Sigmoid colon (tissue), 7 donors: Measurements from ENCODE around the gene SPOCK1. TPM values are rescaled to one million over a fixed set of nuclear protein-coding genes. Genes with fewer than 3 reads are reported as not detected.

Source experiments
- DNase-seq: peaks from one replicate; pipeline ENCODE4 v3.0.0-alpha.2; 2019
- H3K27ac ChIP-seq, 4 donors: fragments of 200-600 bp; sonication (generic); one replicate each; pipeline ENCODE4 v1.5.1; 2016 to 2019; ENCODE audit warnings: mild to moderate bottlenecking in 1 of 4
- H3K27me3 ChIP-seq, 3 donors: fragments of 200-600 bp; sonication (generic); one replicate each; pipeline ENCODE4 v1.5.1; 2019; ENCODE audit warnings: mild to moderate bottlenecking in 1 of 3
- H3K36me3 ChIP-seq, 4 donors: fragments of 200-600 bp; sonication (generic); one replicate each; pipeline ENCODE4 v1.5.1; 2016 to 2019
- H3K4me1 ChIP-seq, 4 donors: fragments of 200-600 bp; sonication (generic); one replicate each; pipeline ENCODE4 v1.5.1; 2017 to 2019
- H3K4me3 ChIP-seq, 4 donors: fragments of 200-600 bp; sonication (generic); one replicate each; pipeline ENCODE4 v1.5.1; 2017 to 2019; ENCODE audit warnings: mild to moderate bottlenecking in 2 of 4, moderate library complexity in 1 of 4
- H3K9me3 ChIP-seq, 4 donors: fragments of 200-600 bp in 3 of 4; sonication (generic) in 3 of 4; one replicate each; pipeline versions ENCODE4 v1.5.1 to v1.6.1; 2013 to 2019
- CTCF ChIP-seq, 4 experiments: fragments of 450-650 bp in 3 of 4; fragments of 200-600 bp in 1 of 4; IDR thresholded peaks; one replicate each; pipeline ENCODE4 v1.5.1; 2016 to 2019; ENCODE audit warnings: antibody characterized with exemption in 4 of 4, mild to moderate bottlenecking in 3 of 4, moderate library complexity in 2 of 4
- EP300 ChIP-seq, 4 donors: sonication (generic); formaldehyde crosslinking; IDR thresholded peaks; one replicate each; pipeline ENCODE4 v1.6.1; 2017; ENCODE audit warnings: antibody characterized with exemption in 4 of 4
- POLR2A ChIP-seq, 2 donors: fragments of 450-650 bp; IDR thresholded peaks; one replicate each; pipeline ENCODE4 v1.6.1; 2016; ENCODE audit warnings: antibody characterized with exemption in 2 of 2, mild to moderate bottlenecking in 2 of 2, moderate library complexity in 2 of 2
- POLR2AphosphoS5 ChIP-seq, 4 donors: sonication (generic); formaldehyde crosslinking; IDR thresholded peaks; one replicate each; pipeline ENCODE4 v1.6.1; 2017; ENCODE audit warnings: antibody characterized with exemption in 4 of 4
- WGBS, 2 donors: extraction: QIAGEN DNeasy Blood & Tissue Kit; methylation state at CpG; one replicate each; pipeline ENCODE4 v1.1.7; 2013; 5-methylcytosine and 5-hydroxymethylcytosine counted together
- intact Hi-C: fragments of 100-400 bp; cut with DNase I; formaldehyde crosslinking; loops from one replicate; pipeline ENCODE4 v1.15.1; 2023
- polyA plus RNA-seq, 3 donors: library from polyadenylated mRNA; stranded (reverse); fragments of 200-250 nt; gene quantifications; one replicate each; pipeline ENCODE4 v1.2.3, GENCODE V29; 2013
- total RNA-seq, 4 donors: library from RNA; depleted of rRNA; stranded (reverse); fragments of >200 nt; gene quantifications; one replicate each; pipeline ENCODE4 v1.1.0, GENCODE V29; 2016
- donor health status: healthy with polysubstance abuse.
- donor health status: Bipolar disorder and iron deficiency.
- donor health status: healthy.

The SPOCK1 gene
- total and polyA plus RNA-seq, 7 donors: 2.4 to 104 (median 33.4) TPM

- Histone ChIP-seq H3K4me3 (no peak overlapping the region), H3K27ac (no peak overlapping the region), H3K4me1 (peaks cover 0 to 37% (median 19%) of the 10 kb centered on the region in 4 donors), H3K36me3 (no peaks in the 10 kb centered on the region), H3K9me3 (no peaks in the 10 kb centered on the region), H3K27me3 (no peaks in the 10 kb centered on the region)
- TF ChIP-seq POLR2A (IDR thresholded peaks at IDR 0.05) (no peak), EP300 (IDR thresholded peaks at IDR 0.05) (no peak), CTCF (IDR thresholded peaks at IDR 0.05) (no peak), POLR2AphosphoS5 (IDR thresholded peaks at IDR 0.05) (no peak)
- intact Hi-C loops: no loop called here
- WGBS, 2 donors: 64 to 67% methylated on average over 1 of the region's 1 CpG
- no peak for DNase-seq
Measured at GRCh38 chr5:137336161-137336560, 163.0 kb downstream of the SPOCK1 start.

- H3K27me3 ChIP-seq: no peaks in the 10 kb centered on the region
- H3K27ac ChIP-seq: no peak overlapping the region
- DNase-seq: no peak
- no peak overlapping the region for H3K4me3 ChIP-seq
- intact Hi-C loops: no loop called here
- peaks cover 0 to 37% (median 19%) of the 10 kb centered on the region in 4 donors for H3K4me1 ChIP-seq
- no peaks in the 10 kb centered on the region for H3K36me3 ChIP-seq
- TF ChIP-seq CTCF (IDR thresholded peaks at IDR 0.05): no peak
- TF ChIP-seq POLR2AphosphoS5 (IDR thresholded peaks at IDR 0.05): no peak
- TF ChIP-seq EP300 (IDR thresholded peaks at IDR 0.05): no peak
- no peak for TF ChIP-seq POLR2A (IDR thresholded peaks at IDR 0.05)
- H3K9me3 ChIP-seq: no peaks in the 10 kb centered on the region
- 76 to 83% methylated on average over 5 of the region's 5 CpGs for WGBS, 2 donors
Measured at GRCh38 chr5:137335493-137335892, 163.6 kb downstream of the SPOCK1 start.

GRCh38 chr5:137333928-137334327 is 165.2 kb downstream of the SPOCK1 start:
- no peaks in the 10 kb centered on the region for H3K27me3 ChIP-seq
- WGBS, 2 donors: 63 to 73% methylated on average over 3 of the region's 3 CpGs

GRCh38 chr5:137333475-137333874 is 165.7 kb downstream of the SPOCK1 start:
- DNase-seq: no peak
- intact Hi-C loops: no loop called here

More at GRCh38 chr5:137333928-137334327, 165.2 kb downstream of the SPOCK1 start:
- intact Hi-C loops: no loop called here
- H3K4me3 ChIP-seq: no peak overlapping the region
- H3K9me3 ChIP-seq: no peaks in the 10 kb centered on the region
- DNase-seq: no peak
- no peak overlapping the region for H3K27ac ChIP-seq
- H3K4me1 ChIP-seq: peaks cover 0 to 37% (median 19%) of the 10 kb centered on the region in 4 donors
- no peaks in the 10 kb centered on the region for H3K36me3 ChIP-seq
- TF ChIP-seq POLR2AphosphoS5 (IDR thresholded peaks at IDR 0.05) (no peak), EP300 (IDR thresholded peaks at IDR 0.05) (no peak), POLR2A (IDR thresholded peaks at IDR 0.05) (no peak), CTCF (IDR thresholded peaks at IDR 0.05) (no peak)

GRCh38 chr5:137332296-137332695 is 166.8 kb downstream of the SPOCK1 start:
- no peak overlapping the region for H3K4me3 ChIP-seq

More at GRCh38 chr5:137333475-137333874, 165.7 kb downstream of the SPOCK1 start:
- no peaks in the 10 kb centered on the region for H3K36me3 ChIP-seq
- H3K9me3 ChIP-seq: no peaks in the 10 kb centered on the region
- H3K4me1 ChIP-seq: peaks cover 0 to 37% (median 19%) of the 10 kb centered on the region in 4 donors
- no peaks in the 10 kb centered on the region for H3K27me3 ChIP-seq
- TF ChIP-seq POLR2AphosphoS5 (IDR thresholded peaks at IDR 0.05) (no peak), EP300 (IDR thresholded peaks at IDR 0.05) (no peak)
- WGBS, 2 donors: 79% methylated on average over 4 of the region's 4 CpGs
- H3K27ac ChIP-seq: no peak overlapping the region
- H3K4me3 ChIP-seq: no peak overlapping the region

More at GRCh38 chr5:137332296-137332695, 166.8 kb downstream of the SPOCK1 start:
- intact Hi-C loops: no loop called here
- TF ChIP-seq POLR2AphosphoS5 (IDR thresholded peaks at IDR 0.05): no peak
- TF ChIP-seq EP300 (IDR thresholded peaks at IDR 0.05): no peak
- TF ChIP-seq POLR2A (IDR thresholded peaks at IDR 0.05): no peak
- TF ChIP-seq CTCF (IDR thresholded peaks at IDR 0.05): no peak
- Histone ChIP-seq H3K27ac (no peak overlapping the region), H3K27me3 (no peaks in the 10 kb centered on the region), H3K4me1 (peaks cover 0 to 37% (median 19%) of the 10 kb centered on the region in 4 donors), H3K36me3 (no peaks in the 10 kb centered on the region), H3K9me3 (no peaks in the 10 kb centered on the region)
- DNase-seq: no peak
- WGBS, 2 donors: 72 to 76% methylated on average over 6 of the region's 6 CpGs
